Measurements from ENCODE around the gene HOXA13.
A peak's percentile ranks its signal among the peaks of the same experiment; 100 is the strongest.

HOXA13 gene

GRCh38 chr7:27245798-27246691 is 46.2 kb upstream of the HOXA13 start:
- POLR2A ChIA-PET: no interaction called here
- no peak for DNase-seq
- H3K27me3 ChIP-seq (replicated peaks in 2 of 5; ENCODE audit: control insufficient read depth in 4 of 5, insufficient read depth in 5 of 5, low read length in 4 of 5): peaks cover 12 to 100% (median 79%) of the 10 kb centered on the region in 5 experiments
- peaks cover 0 to 3% (median 0%) of the 10 kb centered on the region in 5 experiments for H3K9me3 ChIP-seq (ENCODE audit: control extremely low read depth in 1 of 5, control insufficient read depth in 4 of 5, insufficient read depth in 2 of 5, low read depth in 1 of 5, low read length in 4 of 5)
- WGBS (ENCODE audit: insufficient coverage): 2% methylated on average over 74 of the region's 90 CpGs
- no peak overlapping the region for H3K27ac ChIP-seq (ENCODE audit: insufficient read depth in 1 of 2, low read depth in 1 of 2, low read length in 2 of 2, poor library complexity in 1 of 2, severe bottlenecking in 2 of 2)
- peaks cover 0 to 28% (median 19%) of the 10 kb centered on the region in 4 experiments for H3K4me1 ChIP-seq (ENCODE audit: control extremely low read depth in 1 of 4, control insufficient read depth in 4 of 4, insufficient read depth in 4 of 4, low read length in 3 of 4)
- H3K4me3 ChIP-seq (ENCODE audit: control insufficient read depth in 1 of 7, extremely low read depth in 1 of 7, insufficient read depth in 4 of 7, low read depth in 2 of 7, low read length in 6 of 7): peak overlapping the region in 5 of 7 experiments; percentile 9 to 43 (median 24)
- CTCF ChIA-PET: interaction anchor here (1.2 to 1.6 kb wide), 2 partner anchors 11 to 35 kb away, joined by 4 to 6 read pairs; no protein-coding TSS in a partner anchor
- no peaks in the 10 kb centered on the region for H3K36me3 ChIP-seq (ENCODE audit: control insufficient read depth in 4 of 4, insufficient read depth in 4 of 4, low read length in 3 of 4)

- POLR2A ChIA-PET: no interaction called here
- CTCF ChIA-PET: no interaction called here
- DNase-seq: no peak
- Histone ChIP-seq H3K4me3 (ENCODE audit: control insufficient read depth in 1 of 7, extremely low read depth in 1 of 7, insufficient read depth in 4 of 7, low read depth in 2 of 7, low read length in 6 of 7) (peak overlapping the region in 4 of 7 experiments; percentile 9 to 43 (median 34)), H3K9me3 (ENCODE audit: control extremely low read depth in 1 of 5, control insufficient read depth in 4 of 5, insufficient read depth in 2 of 5, low read depth in 1 of 5, low read length in 4 of 5) (peaks cover 0 to 2% (median 0%) of the 10 kb centered on the region in 5 experiments), H3K27ac (ENCODE audit: insufficient read depth in 1 of 2, low read depth in 1 of 2, low read length in 2 of 2, poor library complexity in 1 of 2, severe bottlenecking in 2 of 2) (no peak overlapping the region), H3K36me3 (ENCODE audit: control insufficient read depth in 4 of 4, insufficient read depth in 4 of 4, low read length in 3 of 4) (no peaks in the 10 kb centered on the region), H3K27me3 (replicated peaks in 2 of 5; ENCODE audit: control insufficient read depth in 4 of 5, insufficient read depth in 5 of 5, low read length in 4 of 5) (peaks cover 14 to 100% (median 79%) of the 10 kb centered on the region in 5 experiments), H3K4me1 (ENCODE audit: control extremely low read depth in 1 of 4, control insufficient read depth in 4 of 4, insufficient read depth in 4 of 4, low read length in 3 of 4) (peaks cover 0 to 27% (median 19%) of the 10 kb centered on the region in 4 experiments)
- 5% methylated on average over 31 of the region's 37 CpGs for WGBS (ENCODE audit: insufficient coverage)
These were observed 45.4 kb upstream of the HOXA13 start for GRCh38 chr7:27245124-27245797.

GRCh38 chr7:27244488-27245123 is 44.7 kb upstream of the HOXA13 start:
- POLR2A ChIA-PET: no interaction called here
- H3K27me3 ChIP-seq (replicated peaks in 2 of 5; ENCODE audit: control insufficient read depth in 4 of 5, insufficient read depth in 5 of 5, low read length in 4 of 5): peaks cover 11 to 100% (median 79%) of the 10 kb centered on the region in 5 experiments
- WGBS (ENCODE audit: insufficient coverage): 19% methylated on average over 17 of the region's 18 CpGs
- no peak overlapping the region for H3K4me3 ChIP-seq (ENCODE audit: control insufficient read depth in 1 of 7, extremely low read depth in 1 of 7, insufficient read depth in 4 of 7, low read depth in 2 of 7, low read length in 6 of 7)
- CTCF ChIA-PET: no interaction called here
- peaks cover 0 to 30% (median 19%) of the 10 kb centered on the region in 4 experiments for H3K4me1 ChIP-seq (ENCODE audit: control extremely low read depth in 1 of 4, control insufficient read depth in 4 of 4, insufficient read depth in 4 of 4, low read length in 3 of 4)
- no peaks in the 10 kb centered on the region for H3K36me3 ChIP-seq (ENCODE audit: control insufficient read depth in 4 of 4, insufficient read depth in 4 of 4, low read length in 3 of 4)
- no peaks in the 10 kb centered on the region for H3K9me3 ChIP-seq (ENCODE audit: control extremely low read depth in 1 of 5, control insufficient read depth in 4 of 5, insufficient read depth in 2 of 5, low read depth in 1 of 5, low read length in 4 of 5)
- H3K27ac ChIP-seq (ENCODE audit: insufficient read depth in 1 of 2, low read depth in 1 of 2, low read length in 2 of 2, poor library complexity in 1 of 2, severe bottlenecking in 2 of 2): no peak overlapping the region
- DNase-seq: no peak

- no peaks in the 10 kb centered on the region for H3K9me3 ChIP-seq (ENCODE audit: control extremely low read depth in 1 of 5, control insufficient read depth in 4 of 5, insufficient read depth in 2 of 5, low read depth in 1 of 5, low read length in 4 of 5)
- no peak for DNase-seq
- H3K27me3 ChIP-seq (replicated peaks in 2 of 5; ENCODE audit: control insufficient read depth in 4 of 5, insufficient read depth in 5 of 5, low read length in 4 of 5): peaks cover 11 to 100% (median 72%) of the 10 kb centered on the region in 5 experiments
- ChIA-PET POLR2A (no interaction called here), CTCF (no interaction called here)
- WGBS (ENCODE audit: insufficient coverage): 6% methylated on average over 41 of the region's 43 CpGs
- peaks cover 0 to 34% (median 24%) of the 10 kb centered on the region in 4 experiments for H3K4me1 ChIP-seq (ENCODE audit: control extremely low read depth in 1 of 4, control insufficient read depth in 4 of 4, insufficient read depth in 4 of 4, low read length in 3 of 4)
- no peak overlapping the region for H3K4me3 ChIP-seq (ENCODE audit: control insufficient read depth in 1 of 7, extremely low read depth in 1 of 7, insufficient read depth in 4 of 7, low read depth in 2 of 7, low read length in 6 of 7)
- H3K36me3 ChIP-seq (ENCODE audit: control insufficient read depth in 4 of 4, insufficient read depth in 4 of 4, low read length in 3 of 4): no peaks in the 10 kb centered on the region
- H3K27ac ChIP-seq (ENCODE audit: insufficient read depth in 1 of 2, low read depth in 1 of 2, low read length in 2 of 2, poor library complexity in 1 of 2, severe bottlenecking in 2 of 2): no peak overlapping the region
These were observed 43.7 kb upstream of the HOXA13 start for GRCh38 chr7:27243340-27244163.

- no peak within 1 kb of the TSS for H3K27ac ChIP-seq (ENCODE audit: insufficient read depth in 1 of 2, low read depth in 1 of 2, low read length in 2 of 2, poor library complexity in 1 of 2, severe bottlenecking in 2 of 2)
- H3K9me3 ChIP-seq (ENCODE audit: control extremely low read depth in 1 of 5, control insufficient read depth in 4 of 5, insufficient read depth in 2 of 5, low read depth in 1 of 5, low read length in 4 of 5): no peaks in the 10 kb centered on the region
- CTCF ChIA-PET: interaction anchor here (0.7 to 1.7 kb wide), 4 partner anchors 10 to 32 kb away, joined by 3 to 5 read pairs (median 3); no protein-coding TSS in a partner anchor
- peak within 1 kb of the TSS in 1 of 7 experiments; percentile 6 for H3K4me3 ChIP-seq (ENCODE audit: control insufficient read depth in 1 of 7, extremely low read depth in 1 of 7, insufficient read depth in 4 of 7, low read depth in 2 of 7, low read length in 6 of 7)
- H3K4me1 ChIP-seq (ENCODE audit: control extremely low read depth in 1 of 4, control insufficient read depth in 4 of 4, insufficient read depth in 4 of 4, low read length in 3 of 4): peaks cover 0 to 34% (median 24%) of the 10 kb centered on the region in 4 experiments
- H3K36me3 ChIP-seq (ENCODE audit: control insufficient read depth in 4 of 4, insufficient read depth in 4 of 4, low read length in 3 of 4): no peaks in the 10 kb centered on the region
- DNase-seq: peak in 2 of 3 donors; percentile 46 to 50
- H3K27me3 ChIP-seq (replicated peaks in 2 of 5; ENCODE audit: control insufficient read depth in 4 of 5, insufficient read depth in 5 of 5, low read length in 4 of 5): peaks cover 13 to 100% (median 68%) of the 10 kb centered on the region in 5 experiments
- WGBS (ENCODE audit: insufficient coverage): 4% methylated on average over 49 of the region's 62 CpGs
- POLR2A ChIA-PET: no interaction called here
These were observed 42.9 kb upstream of the HOXA13 start, which contains the start of gene EVX1 for GRCh38 chr7:27242555-27243339. EVX1 (plus strand) TSS chr7:27242802; CDS start chr7:27243031, 229 bp downstream.

- POLR2A ChIA-PET: no interaction called here
- H3K27ac ChIP-seq (ENCODE audit: insufficient read depth in 1 of 2, low read depth in 1 of 2, low read length in 2 of 2, poor library complexity in 1 of 2, severe bottlenecking in 2 of 2): no peak overlapping the region
- 13% methylated on average over 12 of the region's 14 CpGs for WGBS (ENCODE audit: insufficient coverage)
- H3K36me3 ChIP-seq (ENCODE audit: control insufficient read depth in 4 of 4, insufficient read depth in 4 of 4, low read length in 3 of 4): no peaks in the 10 kb centered on the region
- DNase-seq: no peak
- no peaks in the 10 kb centered on the region for H3K9me3 ChIP-seq (ENCODE audit: control extremely low read depth in 1 of 5, control insufficient read depth in 4 of 5, insufficient read depth in 2 of 5, low read depth in 1 of 5, low read length in 4 of 5)
- peaks cover 0 to 34% (median 24%) of the 10 kb centered on the region in 4 experiments for H3K4me1 ChIP-seq (ENCODE audit: control extremely low read depth in 1 of 4, control insufficient read depth in 4 of 4, insufficient read depth in 4 of 4, low read length in 3 of 4)
- peaks cover 12 to 100% (median 68%) of the 10 kb centered on the region in 5 experiments for H3K27me3 ChIP-seq (replicated peaks in 2 of 5; ENCODE audit: control insufficient read depth in 4 of 5, insufficient read depth in 5 of 5, low read length in 4 of 5)
- no peak overlapping the region for H3K4me3 ChIP-seq (ENCODE audit: control insufficient read depth in 1 of 7, extremely low read depth in 1 of 7, insufficient read depth in 4 of 7, low read depth in 2 of 7, low read length in 6 of 7)
- CTCF ChIA-PET: interaction anchor here (0.7 to 1.7 kb wide), 6 partner anchors 9 to 503 kb away, joined by 3 to 5 read pairs (median 3); no protein-coding TSS in a partner anchor
These were observed 42.3 kb upstream of the HOXA13 start for GRCh38 chr7:27242154-27242553.

Data from common myeloid progenitor, CD34-positive (primary cell).